Vein endothelial cell (primary cell): Measurements from ENCODE around the gene HDAC5. TPM values are rescaled to one million over a fixed set of nuclear protein-coding genes. Genes with fewer than 3 reads are reported as not detected.

ENCODE experiments used
- small RNA-seq: library from RNA; depleted of rRNA; stranded (forward); fragments of <200 nt; gene quantifications from one replicate; pipeline ENCODE3, GENCODE V24; 2012
- total RNA-seq: library from RNA; depleted of rRNA; stranded (reverse); fragments of >200 nt; gene quantifications from 2 replicates; pipeline ENCODE4 v1.2.3, GENCODE V29; 2012

Gene HDAC5
- 25.4 and 44.1 TPM in 2 replicates for total RNA-seq

GRCh38 chr17:44123356-44124117, at the start of gene HDAC5:
Gene HDAC5 (minus strand): TSS chr17:44123641. CDS start chr17:44117515, 6,126 bp downstream.

GRCh38 chr17:44170499-44171201, 47.2 kb upstream of the HDAC5 start, which contains the start of gene ASB16:
Gene ASB16 (plus strand): TSS chr17:44170704. CDS start chr17:44170790, 86 bp downstream.

GRCh38 chr17:44070455-44071197, 52.8 kb downstream of the HDAC5 start, which contains the start of gene G6PC3:
Gene G6PC3 (plus strand): TSS chr17:44070735. CDS start chr17:44070966, 231 bp downstream.

GRCh38 chr17:44066204-44066930, 57.1 kb downstream of the HDAC5 start, which contains the start of gene LSM12:
Gene LSM12 (minus strand): TSS chr17:44066671. CDS start chr17:44066587, 84 bp downstream.

Small RNA genes lying within 50 kb of the gene (small RNA-seq; reads per million reads assigned to genes)
- gene RNU6-131P = not detected

Other genes with a start within 250 kb of the HDAC5 start
- gene MPP2, start 216.1 kb downstream of the HDAC5 start, total RNA-seq = 0.33 and 0.38 TPM in 2 replicates
- not detected in 2 replicates for gene PPY, start 181.2 kb downstream of the HDAC5 start, total RNA-seq
- gene PYY, start 169.7 kb downstream of the HDAC5 start, total RNA-seq = 0.33 TPM in 1 of 2 replicates, not detected in the other
- 6.9 and 11.7 TPM in 2 replicates for gene NAGS, start 119.0 kb downstream of the HDAC5 start, total RNA-seq
- gene TMEM101, start 108.7 kb downstream of the HDAC5 start, total RNA-seq = 33.1 and 50.0 TPM in 2 replicates
- gene LSM12, start 57.0 kb downstream of the HDAC5 start, total RNA-seq = 83.8 and 85.9 TPM in 2 replicates
- gene G6PC3, start 52.9 kb downstream of the HDAC5 start, total RNA-seq = 32.7 and 34.8 TPM in 2 replicates
- gene HROB, start 18.3 kb upstream of the HDAC5 start, total RNA-seq = 2.3 and 4.2 TPM in 2 replicates
- gene ASB16, start 47.1 kb upstream of the HDAC5 start, total RNA-seq = not detected in 2 replicates
- gene TMUB2, start 63.3 kb upstream of the HDAC5 start, total RNA-seq = 28.8 and 29.4 TPM in 2 replicates
- 53.0 and 55.2 TPM in 2 replicates for gene ATXN7L3, start 76.2 kb upstream of the HDAC5 start, total RNA-seq
- 56.8 and 59.8 TPM in 2 replicates for gene UBTF, start 96.0 kb upstream of the HDAC5 start, total RNA-seq
- not detected in 2 replicates for gene SLC4A1, start 144.5 kb upstream of the HDAC5 start, total RNA-seq
- gene RUNDC3A, start 185.0 kb upstream of the HDAC5 start, total RNA-seq = 0.33 TPM in 1 of 2 replicates, not detected in the other
- gene SLC25A39, start 201.2 kb upstream of the HDAC5 start, total RNA-seq = 93.7 and 115 TPM in 2 replicates
- gene GRN, start 221.7 kb upstream of the HDAC5 start, total RNA-seq = 303 and 500 TPM in 2 replicates
- gene FAM171A2, start 240.2 kb upstream of the HDAC5 start, total RNA-seq = 8.4 and 14.4 TPM in 2 replicates